K562 (cell line): Measurements from ENCODE around the gene CAMK2D. TPM values are rescaled to one million over a fixed set of nuclear protein-coding genes. Genes with fewer than 3 reads are reported as not detected.

Experiments
- ATAC-seq: fragments of 200-7000 bp; cut with Tn5 transposase; 3 replicates; pipeline ENCODE4 v1.9.1; 2020; ENCODE audit warnings: moderate library complexity
- BruUV-seq: library from RNA; stranded (reverse); fragments of 400-500 nt; replicated peaks from 2 replicates; lab custom pipeline; 2021; lab: Mats Ljungman, UMichigan
- CTCF ChIA-PET: fragments of 300-600 bp; formaldehyde crosslinking; extraction: SDS; loops from one replicate; lab custom pipeline; 2021; ENCODE audit warnings: low intra/inter-chr PET ratio; lab: Yijun Ruan, JAX
- POLR2A ChIA-PET: fragments of 300-600, 350-650 bp; sonication (Branson Sonifier 250); formaldehyde crosslinking; extraction: SDS; loops from one replicate; lab custom pipeline; 2021; ENCODE audit warnings: antibody characterized with exemption, inconsistent platforms; lab: Yijun Ruan, JAX
- DNase-seq, 4 experiments: peaks; one replicate each; pipeline versions ENCODE4 v3.0.0 to v3.0.0-alpha.2; 2011 to 2018; ENCODE audit warnings: low spot score in 3 of 4, mixed read lengths in 3 of 4; ENCODE audit errors: extremely low read depth in 1 of 4
- FAIRE-seq: peaks from 2 replicates; lab custom pipeline; 2011; peaks lifted over from hg19 to GRCh38; lab: Jason Lieb, UNC
- H2AFZ ChIP-seq: 2 replicates; pipeline ENCODE4 v1.6.0; 2011; ENCODE audit warnings: low read depth, low read length, control low read depth, inconsistent platforms
- H3K27ac ChIP-seq: fragments of 200-600 bp; 3 replicates; pipeline ENCODE4 v1.8.0; 2011; ENCODE audit warnings: low read depth, mild to moderate bottlenecking, control low read depth, inconsistent platforms, low read length, moderate library complexity, mixed read lengths; ENCODE audit errors: extremely low read depth
- H3K27me3 ChIP-seq, 2 experiments: fragments of 300-600 bp in 1 of 2; 2 replicates in 1 of 2; 3 replicates in 1 of 2; pipeline versions ENCODE4 v1.6.0 to v1.8.0; 2011; ENCODE audit warnings: inconsistent platforms in 2 of 2, low read length in 2 of 2, mild to moderate bottlenecking in 1 of 2, mixed read lengths in 1 of 2, moderate library complexity in 1 of 2; ENCODE audit not compliant: control insufficient read depth in 2 of 2, insufficient read depth in 2 of 2
- H3K36me3 ChIP-seq: fragments of 300-600 bp; 3 replicates; pipeline ENCODE4 v1.8.0; 2011; ENCODE audit warnings: mild to moderate bottlenecking, low read length, inconsistent platforms; ENCODE audit not compliant: control insufficient read depth, insufficient read depth
- H3K4me1 ChIP-seq, 2 experiments: fragments of 200-600 bp in 1 of 2; replicated peaks in 1 of 2; 2 replicates in 1 of 2; 3 replicates in 1 of 2; pipeline versions ENCODE4 v1.5.1 to v1.8.0; 2011; ENCODE audit warnings: inconsistent platforms in 2 of 2, low read length in 2 of 2, mild to moderate bottlenecking in 1 of 2, mixed read lengths in 1 of 2, moderate library complexity in 1 of 2; ENCODE audit not compliant: control insufficient read depth in 2 of 2, insufficient read depth in 2 of 2
- H3K4me2 ChIP-seq: 2 replicates; pipeline ENCODE4 v1.6.1; 2011; ENCODE audit warnings: low read length, control low read depth, inconsistent platforms, mixed read lengths; ENCODE audit not compliant: insufficient read depth
- H3K4me3 ChIP-seq: fragments of 200-600 bp; sonication (generic), shearing (Covaris generic); 2 replicates; pipeline ENCODE4 v1.5.1; 2016; ENCODE audit warnings: control low read depth, inconsistent platforms
- H3K79me2 ChIP-seq: fragments of 200-600 bp; 3 replicates; pipeline ENCODE4 v1.8.0; 2011; ENCODE audit warnings: low read length, inconsistent platforms; ENCODE audit not compliant: control insufficient read depth, insufficient read depth
- H3K9ac ChIP-seq, 2 experiments: 2 replicates each; pipeline versions ENCODE4 v1.6.0 to v1.6.1; 2011; ENCODE audit warnings: low read depth in 2 of 2, low read length in 2 of 2, control low read depth in 1 of 2, inconsistent platforms in 1 of 2, mild to moderate bottlenecking in 1 of 2, mixed read lengths in 1 of 2; ENCODE audit not compliant: insufficient read depth in 1 of 2
- H3K9me1 ChIP-seq: one replicate; pipeline ENCODE4 v1.6.0; 2011; ENCODE audit warnings: inconsistent platforms, mild to moderate bottlenecking, low read length, moderate library complexity; ENCODE audit not compliant: control insufficient read depth, insufficient read depth
- H3K9me3 ChIP-seq: replicated peaks from 2 replicates; pipeline ENCODE4 v1.5.1; 2011; ENCODE audit warnings: low read depth, low read length, inconsistent platforms; ENCODE audit not compliant: control insufficient read depth, insufficient read depth
- H4K20me1 ChIP-seq: replicated peaks from 2 replicates; pipeline ENCODE4 v1.6.1; 2011; ENCODE audit warnings: low read length, inconsistent platforms, mixed read lengths; ENCODE audit not compliant: control insufficient read depth, insufficient read depth
- CCAR2 ChIP-seq: fragments of 200-400 bp; formaldehyde crosslinking; IDR thresholded peaks from 2 replicates; pipeline ENCODE4 v1.6.1; 2017; ENCODE audit warnings: mild to moderate bottlenecking, low read depth, low read length
- KDM4B ChIP-seq, 2 experiments: fragments of 450-650 bp in 1 of 2; sonication (generic) in 1 of 2; IDR thresholded peaks; 2 replicates each; pipeline ENCODE4 v1.6.1; 2016 to 2017; ENCODE audit warnings: borderline replicate concordance in 2 of 2, antibody characterized with exemption in 1 of 2, low read depth in 1 of 2, mild to moderate bottlenecking in 1 of 2
- KLF16 ChIP-seq: IDR thresholded peaks from 2 replicates; pipeline ENCODE4 v1.6.1; 2016; ENCODE audit warnings: antibody characterized with exemption
- MTA3 ChIP-seq: fragments of 450-650 bp; formaldehyde crosslinking; IDR thresholded peaks from 2 replicates; pipeline ENCODE4 v1.6.1; 2017; ENCODE audit warnings: mild to moderate bottlenecking, borderline replicate concordance
- MTF1 ChIP-seq: fragments of 250-450 bp; sonication (Bioruptor Pico); IDR thresholded peaks from 2 replicates; pipeline ENCODE4 v1.9.0; 2021; ENCODE audit warnings: moderate library complexity, mild to moderate bottlenecking, inconsistent platforms, borderline replicate concordance
- PCBP2 ChIP-seq: fragments of 200-400 bp; formaldehyde crosslinking; IDR thresholded peaks from 2 replicates; pipeline ENCODE4 v1.6.1; 2018; ENCODE audit warnings: low read length, low read depth, mild to moderate bottlenecking, moderate library complexity; ENCODE audit not compliant: poor library complexity, severe bottlenecking
- PREB ChIP-seq: sonication (generic); formaldehyde crosslinking; IDR thresholded peaks from 2 replicates; pipeline ENCODE4 v1.8.1; 2023; ENCODE audit warnings: mild to moderate bottlenecking, missing genetic modification reagents
- ZBTB5 ChIP-seq: fragments of 450-650 bp; IDR thresholded peaks from 2 replicates; pipeline ENCODE4 v1.6.1; 2017; ENCODE audit warnings: antibody characterized with exemption
- ZBTB9 ChIP-seq: fragments of 450-650 bp; formaldehyde crosslinking; IDR thresholded peaks from 2 replicates; pipeline ENCODE4 v1.4.0; 2020; ENCODE audit warnings: mild to moderate bottlenecking, moderate library complexity
- ZNF24 ChIP-seq: fragments of 450-650 bp; IDR thresholded peaks from 2 replicates; pipeline ENCODE4 v1.6.1; 2016
- ZNF609 ChIP-seq: sonication (generic); formaldehyde crosslinking; IDR thresholded peaks from 2 replicates; pipeline ENCODE4 v1.8.1; 2023; ENCODE audit warnings: missing genetic modification reagents, mild to moderate bottlenecking, borderline replicate concordance
- WGBS: fragments of 100-300 bp; shearing (Covaris generic); methylation state at CpG from one replicate; pipeline ENCODE4 v1.1.6; 2016; ENCODE audit warnings: low coverage, mixed read lengths; ENCODE audit not compliant: insufficient coverage; ENCODE audit errors: missing lambda C conversion rate; 5-methylcytosine and 5-hydroxymethylcytosine counted together
- in situ Hi-C: fragments of 300-500 bp; cut with MboI; formaldehyde crosslinking; loops from 4 replicates; pipeline ENCODE4 v1.15.0; 2018; ENCODE audit warnings: inconsistent platforms, mixed read lengths
- intact Hi-C: fragments of 100-400 bp; cut with micrococcal nuclease; formaldehyde crosslinking; loops from 2 replicates; pipeline ENCODE4 v1.14.2; 2022
- polyA plus RNA-seq, 8 experiments: library from polyadenylated mRNA; depleted of rRNA in 4 of 8; stranded (reverse) in 5 of 8; unstranded in 3 of 8; fragments of >200 nt; fragmentation: Nextera tagmentation in 2 of 8; fragmentation: Illumina TruSeq in 1 of 8; extraction: Ambion mirVana in 2 of 8; extraction: Trizol in 1 of 8; gene quantifications; 2 replicates each; pipeline versions ENCODE4 v1.2.1 to v1.2.3, GENCODE V29; 2011 to 2014; ENCODE audit warnings: inconsistent platforms in 1 of 8, missing spikeins in 1 of 8
- total RNA-seq, 7 experiments: library from RNA; depleted of rRNA in 6 of 7; stranded (reverse); fragments of >200 nt in 6 of 7; fragmentation: Illumina TruSeq in 2 of 7; extraction: Trizol in 2 of 7; gene quantifications; 2 replicates each; pipeline versions ENCODE4 v1.2.1 to v1.2.3, GENCODE V29; 2011 to 2021; ENCODE audit warnings: low replicate concordance in 1 of 7

The CAMK2D gene
- total and polyA plus RNA-seq, 9 of the 15 experiments (the other 6 are each of a cell fraction or from before 2014, with no cell fraction given), result 0.01 to 0.33 (median 0.04) TPM; not detected in 2

- TF ChIP-seq ZNF609, result no peak
- TF ChIP-seq, all 486 proteins: peak for 0
These were observed 14.5 kb upstream of the CAMK2D start (continued) for GRCh38 chr4:113776016-113776415.

GRCh38 chr4:113773756-113774155, 12.2 kb upstream of the CAMK2D start:
- Histone ChIP-seq H3K9me1 (no peaks in the 10 kb centered on the region), H3K9ac (no peak overlapping the region), H3K36me3 (no peaks in the 10 kb centered on the region), H4K20me1 (no peaks in the 10 kb centered on the region), H3K4me1 (no peaks in the 10 kb centered on the region), H3K4me2 (no peak overlapping the region), H3K79me2 (no peaks in the 10 kb centered on the region), H3K9me3 (no peaks in the 10 kb centered on the region), H3K27me3 (no peaks in the 10 kb centered on the region), H2AFZ (no peak overlapping the region), H3K4me3 (no peak overlapping the region), H3K27ac (no peak overlapping the region)
- intact Hi-C loops (no loop called here), in situ Hi-C loops (no loop called here)
- 0% methylated on average over 3 of the region's 3 CpGs for WGBS
- FAIRE-seq (no peak), DNase-seq (no peak), ATAC-seq (no peak)
- POLR2A ChIA-PET, result no interaction called here
- CTCF ChIA-PET, result no interaction called here
- BruUV-seq, result no TSS peak
- TF ChIP-seq ZNF24, result no peak
- no peak for TF ChIP-seq KLF16
- TF ChIP-seq PCBP2, result no peak
- TF ChIP-seq MTA3, result no peak
- no peak for TF ChIP-seq KDM4B (IDR thresholded peaks at IDR 0.05; ENCODE audit: borderline replicate concordance in 2 of 2, low read depth in 1 of 2)
- TF ChIP-seq ZBTB9 (CRISPR knock-in tag), result no peak
- TF ChIP-seq PREB (CRISPR knock-in tag), result no peak
- no peak for TF ChIP-seq MTF1 (CRISPR knock-in tag)
- no peak for TF ChIP-seq CCAR2
- TF ChIP-seq ZBTB5, result no peak
